Naive thymus-derived CD4-positive, alpha-beta T cell (primary cell): ENCODE data around the gene APOA5. TPM values are rescaled to one million over a fixed set of nuclear protein-coding genes. Genes with fewer than 3 reads are reported as not detected.
"Not testable (repeated sequence)": the region's sequence is repeated elsewhere in the genome, so short reads cannot be mapped to it uniquely, and the experiment has no call there.

Source experiments
- ATAC-seq: fragments of 150-1000 bp; cut with Tn5 transposase; 2 replicates; pipeline ENCODE4 v1.10.0; 2021; ENCODE audit warnings: mild to moderate bottlenecking, moderate library complexity
- CTCF ChIA-PET: fragments of 350-600 bp; sonication (Branson Sonifier 250); formaldehyde crosslinking; loops from one replicate; lab custom pipeline; 2021; ENCODE audit warnings: antibody characterized with exemption; lab: Charles Lee
- POLR2A ChIA-PET: fragments of 350-600 bp; sonication (Branson Sonifier 250); formaldehyde crosslinking; loops from one replicate; lab custom pipeline; 2021; ENCODE audit warnings: antibody characterized with exemption, inconsistent platforms; lab: Charles Lee
- DNase-seq, 9 donors: peaks; one replicate each; pipeline versions ENCODE4 v3.0.0 to v3.0.0-alpha.2; 2020 to 2022; ENCODE audit warnings: mixed read lengths in 1 of 9
- H3K27ac ChIP-seq: one replicate; pipeline ENCODE4 v1.7.0; 2013; ENCODE audit warnings: mild to moderate bottlenecking, low read depth, low read length, moderate library complexity
- H3K27me3 ChIP-seq, 2 donors: one replicate each; pipeline ENCODE4 v1.7.0; 2013; ENCODE audit warnings: low read length in 2 of 2, mild to moderate bottlenecking in 2 of 2, moderate library complexity in 2 of 2; ENCODE audit not compliant: control insufficient read depth in 2 of 2, insufficient read depth in 2 of 2
- H3K36me3 ChIP-seq, 3 experiments: 1 replicate in 2 of 3; 2 replicates in 1 of 3; pipeline ENCODE4 v1.7.0; 2013; ENCODE audit warnings: low read length in 3 of 3, mild to moderate bottlenecking in 3 of 3, moderate library complexity in 1 of 3; ENCODE audit not compliant: insufficient read depth in 3 of 3, control insufficient read depth in 2 of 3
- H3K4me1 ChIP-seq, 2 donors: one replicate each; pipeline ENCODE4 v1.7.0; 2013; ENCODE audit warnings: low read length in 2 of 2, mild to moderate bottlenecking in 2 of 2, moderate library complexity in 1 of 2; ENCODE audit not compliant: control insufficient read depth in 2 of 2, insufficient read depth in 2 of 2
- H3K4me3 ChIP-seq: 2 replicates; pipeline ENCODE4 v1.7.0; 2013; ENCODE audit warnings: mild to moderate bottlenecking, low read length
- H3K9me3 ChIP-seq, 3 experiments: 1 replicate in 2 of 3; 2 replicates in 1 of 3; pipeline ENCODE4 v1.7.0; 2013; ENCODE audit warnings: low read length in 3 of 3; ENCODE audit not compliant: control insufficient read depth in 2 of 3
- H3K27ac Mint-ChIP-seq, 9 donors: one replicate each; pipeline ENCODE4 v1.8.0; 2020 to 2022; ENCODE audit warnings: mixed read lengths in 9 of 9, mild to moderate bottlenecking in 8 of 9, moderate library complexity in 5 of 9, inconsistent platforms in 2 of 9
- H3K27me3 Mint-ChIP-seq, 5 donors: one replicate each; pipeline ENCODE4 v1.8.0; 2021 to 2022; ENCODE audit warnings: mixed read lengths in 5 of 5, mild to moderate bottlenecking in 1 of 5
- H3K36me3 Mint-ChIP-seq, 5 donors: one replicate each; pipeline ENCODE4 v1.8.0; 2020 to 2022; ENCODE audit warnings: mixed read lengths in 5 of 5, mild to moderate bottlenecking in 3 of 5, inconsistent platforms in 1 of 5
- H3K4me1 Mint-ChIP-seq, 7 donors: one replicate each; pipeline ENCODE4 v1.8.0; 2020 to 2022; ENCODE audit warnings: mixed read lengths in 7 of 7, mild to moderate bottlenecking in 3 of 7, inconsistent platforms in 1 of 7
- H3K4me3 Mint-ChIP-seq, 10 donors: one replicate each; pipeline ENCODE4 v1.8.0; 2020 to 2022; ENCODE audit warnings: mild to moderate bottlenecking in 10 of 10, mixed read lengths in 10 of 10, moderate library complexity in 6 of 10, inconsistent platforms in 2 of 10
- H3K9me3 Mint-ChIP-seq, 11 donors: one replicate each; pipeline ENCODE4 v1.8.0; 2020 to 2022; ENCODE audit warnings: mixed read lengths in 11 of 11, mild to moderate bottlenecking in 4 of 11, inconsistent platforms in 1 of 11, moderate library complexity in 1 of 11
- intact Hi-C, 2 donors: fragments of 100-400 bp; cut with micrococcal nuclease; formaldehyde crosslinking; loops; one replicate each; pipeline ENCODE4 v1.15.1; 2023
- polyA plus RNA-seq, 2 donors: library from polyadenylated mRNA; unstranded; fragments of 300-500 nt; fragmentation: Illumina TruSeq; gene quantifications; one replicate each; pipeline ENCODE4 v1.2.3, GENCODE V29; 2021
- total RNA-seq, 6 experiments: library from RNA in 5 of 6; stranded (reverse) in 5 of 6; gene quantifications; 1 replicate in 5 of 6; 2 replicates in 1 of 6; pipeline ENCODE4 v1.2.3 and lab custom pipeline; 2021 to 2026

APOA5 gene
- total and polyA plus RNA-seq, 7 experiments from 2014 or later, result not detected

DNA sequence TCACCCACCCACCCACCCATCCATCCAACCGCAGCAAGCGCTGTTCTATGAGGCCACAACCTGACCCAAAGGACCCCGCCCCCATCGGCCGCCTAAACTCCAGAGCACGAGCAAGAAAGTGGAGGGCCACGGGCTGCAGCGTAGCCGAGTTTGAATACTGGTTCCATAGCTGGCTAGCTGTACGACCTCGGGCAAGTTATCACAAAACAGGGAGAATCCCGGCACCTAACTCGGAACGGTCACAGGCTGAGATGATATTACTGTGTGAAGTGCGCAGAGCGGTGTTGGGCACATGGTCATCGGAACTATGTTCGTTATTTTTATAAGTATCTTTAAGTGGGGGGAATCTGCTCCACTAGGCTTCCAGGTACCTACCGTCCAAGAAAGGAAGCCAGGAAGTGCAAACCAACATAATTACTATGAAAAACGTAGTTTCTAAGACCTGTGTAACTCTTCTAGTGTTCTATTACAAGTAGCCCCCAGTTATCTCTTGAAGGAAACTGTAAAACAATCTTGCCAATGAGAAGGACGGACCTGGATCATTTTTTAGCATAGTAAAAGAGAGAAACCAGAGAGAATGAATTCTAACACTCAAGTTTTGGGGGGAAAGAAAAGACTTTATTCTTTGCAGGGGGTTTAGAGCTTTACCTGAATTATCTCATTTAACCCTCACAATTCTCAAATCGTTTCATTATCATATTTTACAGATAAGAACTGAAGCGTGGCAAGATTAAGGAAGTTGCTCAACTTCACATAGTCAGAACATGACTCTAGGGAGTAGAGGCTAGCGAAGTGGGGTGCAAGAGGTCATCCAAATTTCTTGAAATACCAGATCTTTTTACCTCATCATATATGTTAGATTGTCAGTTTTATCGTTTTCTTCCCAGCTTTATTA, 18.2 kb downstream of the APOA5 start:
- ChIA-PET CTCF (interaction anchor here (0.6 to 1.9 kb wide), 3 partner anchors 11 to 62 kb away, joined by 3 to 9 read pairs (median 3); no protein-coding TSS in a partner anchor), POLR2A (interaction anchor here (0.5 to 5.2 kb wide), 13 partner anchors 9 to 491 kb away, joined by 3 to 49 read pairs (median 6); partner anchors contain the start of genes APOA5, PCSK7, SIK3 and ZPR1)
- peak overlapping the region; percentile 92 to 99 (median 97) for H3K27ac Mint-ChIP-seq
- ATAC-seq, result no peak
- no peaks in the 10 kb centered on the region for H3K27me3 ChIP-seq
- peaks cover 0 to 4% (median 0%) of the 10 kb centered on the region in 11 donors for H3K9me3 Mint-ChIP-seq
- H3K4me1 ChIP-seq, result peaks cover 19 to 20% of the 10 kb centered on the region in 2 donors
- H3K27me3 Mint-ChIP-seq, result no peaks in the 10 kb centered on the region
- intact Hi-C loops, result loop anchor here (1.0 to 5.0 kb wide), 13 partner anchors 15 to 554 kb away; partner anchors contain the start of genes CEP164 (in 2 of the 2), PCSK7 (in 2 of the 2), RNF214 (in 2 of the 2) and SIDT2 (in 2 of the 2)
- peaks cover 25 to 53% (median 44%) of the 10 kb centered on the region in 7 donors for H3K4me1 Mint-ChIP-seq
- H3K27ac ChIP-seq, result peak overlapping the region; percentile 93
- peaks cover 10 to 25% (median 19%) of the 10 kb centered on the region in 5 donors for H3K36me3 Mint-ChIP-seq
- peak overlapping the region; percentile 80 for H3K4me3 ChIP-seq
- H3K36me3 ChIP-seq, result peaks cover 4 to 23% (median 11%) of the 10 kb centered on the region in 3 experiments
- H3K9me3 ChIP-seq, result no peaks in the 10 kb centered on the region
- no peak for DNase-seq
- peak overlapping the region; percentile 86 to 99 (median 96) for H3K4me3 Mint-ChIP-seq

DNA sequence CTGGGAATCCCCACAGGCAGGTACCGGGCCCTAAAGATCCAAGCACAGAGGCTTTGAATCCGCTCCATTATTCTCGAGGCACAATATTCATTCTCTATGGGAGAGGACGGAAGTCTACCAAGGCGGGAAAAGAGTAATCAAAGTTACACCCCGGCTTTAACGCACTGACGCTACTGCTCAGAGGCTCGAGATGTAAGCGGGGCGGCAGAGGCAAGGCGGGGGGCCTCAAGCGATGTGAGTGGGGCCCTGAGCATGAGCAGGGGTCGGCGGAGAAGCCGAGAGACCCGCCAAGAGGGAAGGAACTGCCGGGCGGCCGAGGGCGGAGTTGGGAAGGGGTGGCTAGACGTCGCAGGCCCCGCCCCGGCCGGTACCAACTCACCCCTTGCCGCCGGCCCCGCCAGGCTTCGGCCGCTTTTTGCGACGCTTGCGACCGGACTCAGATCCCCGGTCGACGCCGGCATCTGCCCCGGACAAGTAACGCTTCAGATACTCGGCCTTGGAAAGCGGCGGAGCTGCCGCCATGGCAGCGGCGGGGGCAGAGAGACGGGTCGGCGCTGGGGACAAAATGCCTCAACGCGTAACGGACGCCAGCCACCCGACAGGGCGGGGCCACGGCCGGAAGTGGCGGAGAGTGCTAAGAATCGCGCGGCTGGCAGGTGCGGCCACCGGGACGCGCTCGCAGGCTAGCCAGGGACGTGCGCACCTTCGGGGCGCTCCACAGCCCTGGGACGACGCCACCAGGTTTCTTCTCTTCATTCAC, 19.1 kb downstream of the APOA5 start, which contains the start of gene BUD13:
Gene BUD13 (minus strand): TSS at position 545 of the 760 bp plus-strand sequence. CDS start 23 bp downstream, at position 522.
- Mint-ChIP-seq H3K4me1 (peaks cover 25 to 53% (median 44%) of the 10 kb centered on the region in 7 donors), H3K27me3 (no peaks in the 10 kb centered on the region), H3K9me3 (peaks cover 0 to 4% (median 0%) of the 10 kb centered on the region in 11 donors), H3K4me3 (peak within 1 kb of the TSS; percentile 86 to 99 (median 96)), H3K36me3 (peaks cover 3 to 18% (median 13%) of the 10 kb centered on the region in 5 donors), H3K27ac (peak within 1 kb of the TSS; percentile 92 to 99 (median 97))
- DNase-seq (peak; percentile 89 to 98 (median 93)), ATAC-seq (peak; percentile 97)
- H3K4me3 ChIP-seq, result peak within 1 kb of the TSS; percentile 94
- H3K9me3 ChIP-seq, result no peaks in the 10 kb centered on the region
- H3K27ac ChIP-seq, result peak within 1 kb of the TSS; percentile 93
- H3K4me1 ChIP-seq, result peaks cover 19 to 20% of the 10 kb centered on the region in 2 donors
- ChIA-PET POLR2A (interaction anchor here (0.5 to 5.2 kb wide), 8 partner anchors 8 to 492 kb away, joined by 3 to 49 read pairs (median 8); partner anchors contain the start of genes APOA5, PCSK7, SIDT2 and SIK3), CTCF (interaction anchor here (1.4 to 1.9 kb wide), 2 partner anchors 14 to 63 kb away, joined by 3 to 9 read pairs; no protein-coding TSS in a partner anchor)
- H3K36me3 ChIP-seq, result peaks cover 0 to 15% (median 5%) of the 10 kb centered on the region in 3 experiments
- no peaks in the 10 kb centered on the region for H3K27me3 ChIP-seq
- intact Hi-C loops, result loop anchor here (1.0 to 5.0 kb wide), 13 partner anchors 16 to 555 kb away; partner anchors contain the start of genes CEP164 (in 2 of the 2), PCSK7 (in 2 of the 2), RNF214 (in 2 of the 2) and SIDT2 (in 2 of the 2)

GRCh38 chr11:116771935-116772334, 19.7 kb downstream of the APOA5 start:
- no peak for DNase-seq
- CTCF ChIA-PET, result interaction anchor here (1.4 kb wide), 1 partner anchor 19 kb away, joined by 12 read pairs; the partner anchor contains the start of gene APOA5
- no peaks in the 10 kb centered on the region for H3K27me3 ChIP-seq
- H3K4me3 ChIP-seq, result peak overlapping the region; percentile 94
- H3K4me1 ChIP-seq, result peaks cover 19 to 20% of the 10 kb centered on the region in 2 donors
- Mint-ChIP-seq H3K36me3 (peaks cover 3 to 16% (median 12%) of the 10 kb centered on the region in 5 donors), H3K9me3 (peaks cover 0 to 4% (median 0%) of the 10 kb centered on the region in 11 donors), H3K4me1 (peaks cover 25 to 52% (median 43%) of the 10 kb centered on the region in 7 donors), H3K27me3 (no peaks in the 10 kb centered on the region), H3K27ac (peak overlapping the region in 8 of 9 donors; percentile 92 to 99 (median 96)), H3K4me3 (peak overlapping the region; percentile 86 to 99 (median 96))
- ATAC-seq, result no peak
- intact Hi-C loops, result loop anchor here (1.0 to 5.0 kb wide), 7 partner anchors 64 to 555 kb away; partner anchors contain the start of genes CEP164 (in 2 of the 2), PCSK7 (in 1 of the 2), RNF214 (in 1 of the 2) and SIDT2 (in 1 of the 2)
- no peaks in the 10 kb centered on the region for H3K9me3 ChIP-seq
- peaks cover 0 to 12% (median 3%) of the 10 kb centered on the region in 3 experiments for H3K36me3 ChIP-seq
- peak overlapping the region; percentile 93 for H3K27ac ChIP-seq
- POLR2A ChIA-PET, result interaction anchor here (0.9 to 5.2 kb wide), 6 partner anchors 8 to 407 kb away, joined by 3 to 49 read pairs (median 6); partner anchors contain the start of genes APOA5, SIDT2 and ZPR1

GRCh38 chr11:116762132-116762531, 29.5 kb downstream of the APOA5 start:
- intact Hi-C loops, result no loop called here
- no peaks in the 10 kb centered on the region for H3K9me3 ChIP-seq
- Mint-ChIP-seq H3K36me3 (peaks cover 10 to 52% (median 32%) of the 10 kb centered on the region in 5 donors), H3K27me3 (no peaks in the 10 kb centered on the region), H3K27ac (no peak overlapping the region), H3K9me3 (no peaks in the 10 kb centered on the region), H3K4me3 (no peak overlapping the region), H3K4me1 (peaks cover 8 to 15% (median 11%) of the 10 kb centered on the region in 7 donors)
- DNase-seq (no peak), ATAC-seq (no peak)
- POLR2A ChIA-PET, result no interaction called here
- no peaks in the 10 kb centered on the region for H3K4me1 ChIP-seq
- H3K27ac ChIP-seq, result no peak overlapping the region
- H3K4me3 ChIP-seq, result no peak overlapping the region
- no peaks in the 10 kb centered on the region for H3K27me3 ChIP-seq
- peaks cover 19 to 88% (median 35%) of the 10 kb centered on the region in 3 experiments for H3K36me3 ChIP-seq
- CTCF ChIA-PET, result interaction anchor here (1.8 kb wide), 1 partner anchor 19 kb away, joined by 4 read pairs; no protein-coding TSS in a partner anchor

GRCh38 chr11:116756044-116756443, 35.6 kb downstream of the APOA5 start:
- H3K27ac ChIP-seq, H3K9me3 ChIP-seq, H3K27ac Mint-ChIP-seq, POLR2A ChIA-PET, H3K4me3 ChIP-seq, H3K4me3 Mint-ChIP-seq, H3K4me1 ChIP-seq, ATAC-seq, intact Hi-C loops, H3K4me1 Mint-ChIP-seq, H3K9me3 Mint-ChIP-seq, H3K27me3 ChIP-seq, CTCF ChIA-PET, H3K27me3 Mint-ChIP-seq, DNase-seq: not testable (repeated sequence)
- peaks cover 12 to 91% (median 13%) of the 10 kb centered on the region in 3 experiments for H3K36me3 ChIP-seq
- peaks cover 20 to 50% (median 34%) of the 10 kb centered on the region in 5 donors for H3K36me3 Mint-ChIP-seq
